Spleen (tissue), 7 donors: Measurements from ENCODE around the gene KRTAP10-2.

Source experiments
- CTCF ChIP-seq, 11 experiments: fragments of 200-600 bp in 7 of 11; fragments of 450-650 bp in 4 of 11; sonication (generic) in 4 of 11; IDR thresholded peaks in 8 of 11; conservative IDR thresholded peaks in 3 of 11; 1 replicate in 7 of 11; 2 replicates in 4 of 11; pipeline versions ENCODE4 v1.4.0 to v1.8.0; 2016 to 2021; ENCODE audit warnings: antibody characterized with exemption in 11 of 11, inconsistent platforms in 4 of 11, mild to moderate bottlenecking in 1 of 11
- POLR2AphosphoS5 ChIP-seq, 3 donors: sonication (generic); formaldehyde crosslinking; IDR thresholded peaks; one replicate each; pipeline ENCODE4 v1.5.1; 2017; ENCODE audit warnings: antibody characterized with exemption in 3 of 3
- donor health status: DM: no; HTN: no; CAD: no; lungs with moderate emphysema.
- donor health status: DM: no; HTN: no; CAD: no.
- donor health status: DM: no; HTN: no; CAD: no.

GRCh38 chr21:44590311-44590721 is 39.0 kb upstream of the KRTAP10-2 start:
- no peak for TF ChIP-seq CTCF (IDR thresholded peaks at IDR 0.05 in 8 of 11, conservative IDR thresholded peaks at IDR 0.05 in 3 of 11)
- no peak for TF ChIP-seq POLR2AphosphoS5 (IDR thresholded peaks at IDR 0.05)
